ENCODE data around the gene STK24. TPM values are rescaled to one million over a fixed set of nuclear protein-coding genes. Genes with fewer than 3 reads are reported as not detected.

The STK24 gene
- total RNA-seq, 3 donors from 2014 or later, result 190 to 210 (median 204) TPM

- peaks cover 17% of the 10 kb centered on the region for H3K4me1 ChIP-seq (ENCODE audit: low read depth)
- DNase-seq (no peak), ATAC-seq (no peak)
- no peaks in the 10 kb centered on the region for H3K9me3 ChIP-seq
- intact Hi-C loops (cut with DNase I, micrococcal nuclease), result no loop called here
- H3K36me3 ChIP-seq (ENCODE audit: low read depth), result no peaks in the 10 kb centered on the region
- no peak overlapping the region for H3K4me3 ChIP-seq
- TF ChIP-seq, protein P1, sequence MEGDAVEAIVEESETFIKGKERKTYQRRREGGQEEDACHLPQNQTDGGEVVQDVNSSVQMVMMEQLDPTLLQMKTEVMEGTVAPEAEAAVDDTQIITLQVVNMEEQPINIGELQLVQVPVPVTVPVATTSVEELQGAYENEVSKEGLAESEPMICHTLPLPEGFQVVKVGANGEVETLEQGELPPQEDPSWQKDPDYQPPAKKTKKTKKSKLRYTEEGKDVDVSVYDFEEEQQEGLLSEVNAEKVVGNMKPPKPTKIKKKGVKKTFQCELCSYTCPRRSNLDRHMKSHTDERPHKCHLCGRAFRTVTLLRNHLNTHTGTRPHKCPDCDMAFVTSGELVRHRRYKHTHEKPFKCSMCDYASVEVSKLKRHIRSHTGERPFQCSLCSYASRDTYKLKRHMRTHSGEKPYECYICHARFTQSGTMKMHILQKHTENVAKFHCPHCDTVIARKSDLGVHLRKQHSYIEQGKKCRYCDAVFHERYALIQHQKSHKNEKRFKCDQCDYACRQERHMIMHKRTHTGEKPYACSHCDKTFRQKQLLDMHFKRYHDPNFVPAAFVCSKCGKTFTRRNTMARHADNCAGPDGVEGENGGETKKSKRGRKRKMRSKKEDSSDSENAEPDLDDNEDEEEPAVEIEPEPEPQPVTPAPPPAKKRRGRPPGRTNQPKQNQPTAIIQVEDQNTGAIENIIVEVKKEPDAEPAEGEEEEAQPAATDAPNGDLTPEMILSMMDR (IDR thresholded peaks at IDR 0.05), result no peak
Observed at GRCh38 chr13:98473135-98473787, 103.6 kb downstream of the STK24 start.

DNA sequence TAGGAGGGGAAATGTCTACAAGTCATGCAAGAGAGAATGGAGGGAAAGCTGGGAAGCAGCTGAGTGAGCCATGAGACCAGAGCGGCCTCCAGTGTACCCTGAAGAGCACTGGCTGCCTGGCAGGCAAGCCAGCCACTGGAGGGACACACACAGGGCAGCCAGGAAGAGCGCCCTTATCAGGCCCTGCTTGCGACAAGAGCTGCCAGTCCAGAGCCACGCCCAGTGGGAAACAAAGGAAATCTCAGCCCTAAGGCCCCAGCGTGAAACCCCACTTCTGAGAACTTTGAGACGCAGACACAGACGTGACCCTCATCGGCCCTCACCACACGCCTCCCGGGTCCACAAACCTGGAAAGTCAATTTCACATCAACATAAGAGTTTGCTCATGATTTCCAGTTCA lies 105.0 kb downstream of the STK24 start:
- TF ChIP-seq, protein P1 (IDR thresholded peaks at IDR 0.05), result no peak
- ATAC-seq (peak; percentile 25), DNase-seq (no peak)
- intact Hi-C loops (cut with DNase I, micrococcal nuclease), result no loop called here
- Histone ChIP-seq H3K4me3 (no peak overlapping the region), H3K9me3 (no peaks in the 10 kb centered on the region), H3K36me3 (ENCODE audit: low read depth) (no peaks in the 10 kb centered on the region), H3K4me1 (ENCODE audit: low read depth) (peaks cover 17% of the 10 kb centered on the region)

- intact Hi-C loops (cut with DNase I, micrococcal nuclease), result no loop called here
- TF ChIP-seq, protein P1 (IDR thresholded peaks at IDR 0.05), result no peak
- no peaks in the 10 kb centered on the region for H3K36me3 ChIP-seq (ENCODE audit: low read depth)
- H3K9me3 ChIP-seq, result no peaks in the 10 kb centered on the region
- H3K4me1 ChIP-seq (ENCODE audit: low read depth), result peaks cover 11% of the 10 kb centered on the region
- no peak overlapping the region for H3K4me3 ChIP-seq
- ATAC-seq, result no peak
- no peak for DNase-seq
Observed at GRCh38 chr13:98470920-98471319, 106.0 kb downstream of the STK24 start.

GRCh38 chr13:98468929-98469328 lies 108.0 kb downstream of the STK24 start:
- H3K9me3 ChIP-seq, result no peaks in the 10 kb centered on the region
- ATAC-seq (no peak), DNase-seq (no peak)
- H3K4me3 ChIP-seq, result no peak overlapping the region
- TF ChIP-seq, protein P1 (IDR thresholded peaks at IDR 0.05), result no peak
- H3K36me3 ChIP-seq (ENCODE audit: low read depth), result no peaks in the 10 kb centered on the region
- intact Hi-C loops (cut with DNase I, micrococcal nuclease), result no loop called here
- peaks cover 5% of the 10 kb centered on the region for H3K4me1 ChIP-seq (ENCODE audit: low read depth)

- no peak for DNase-seq
- TF ChIP-seq, protein P1 (IDR thresholded peaks at IDR 0.05), result no peak
- H3K4me3 ChIP-seq, result no peak overlapping the region
- no peaks in the 10 kb centered on the region for H3K9me3 ChIP-seq
- H3K36me3 ChIP-seq (ENCODE audit: low read depth), result no peaks in the 10 kb centered on the region
- peaks cover 5% of the 10 kb centered on the region for H3K4me1 ChIP-seq (ENCODE audit: low read depth)
- intact Hi-C loops (cut with DNase I, micrococcal nuclease), result no loop called here
- no peak for ATAC-seq
Observed at GRCh38 chr13:98468361-98468760, 108.5 kb downstream of the STK24 start.
